ENCODE data around the gene TNFSF8. TPM values are rescaled to one million over a fixed set of nuclear protein-coding genes. Genes with fewer than 3 reads are reported as not detected.

Gene TNFSF8
- total and polyA plus RNA-seq, 9 of the 15 experiments (the other 6 are each of a cell fraction or from before 2014, with no cell fraction given): 0.09 TPM; not detected in 8

- TF ChIP-seq MNT (conservative IDR thresholded peaks at IDR 0.05): no peak
Observed at GRCh38 chr9:114965564-114965963, 35.2 kb upstream of the TNFSF8 start (continued).

- Histone ChIP-seq H3K9ac (ENCODE audit: insufficient read depth in 1 of 2, low read depth in 2 of 2, low read length in 2 of 2) (no peak overlapping the region), H3K27me3 (ENCODE audit: control insufficient read depth in 2 of 2, insufficient read depth in 2 of 2, low read length in 2 of 2) (no peaks in the 10 kb centered on the region), H3K4me2 (ENCODE audit: insufficient read depth, low read length) (no peak overlapping the region), H3K9me3 (replicated peaks; ENCODE audit: control insufficient read depth, insufficient read depth, low read depth, low read length) (no peaks in the 10 kb centered on the region), H3K27ac (ENCODE audit: extremely low read depth, low read depth, low read length) (no peak overlapping the region), H3K4me1 (replicated peaks in 1 of 2; ENCODE audit: control insufficient read depth in 2 of 2, insufficient read depth in 2 of 2, low read length in 2 of 2) (no peaks in the 10 kb centered on the region), H2AFZ (ENCODE audit: low read depth, low read length) (no peak overlapping the region), H3K36me3 (ENCODE audit: control insufficient read depth, insufficient read depth, low read length) (no peaks in the 10 kb centered on the region), H4K20me1 (replicated peaks; ENCODE audit: control insufficient read depth, insufficient read depth, low read length) (no peaks in the 10 kb centered on the region), H3K4me3 (no peak overlapping the region), H3K79me2 (ENCODE audit: control insufficient read depth, insufficient read depth, low read length) (no peaks in the 10 kb centered on the region), H3K9me1 (ENCODE audit: control insufficient read depth, insufficient read depth, low read length) (no peaks in the 10 kb centered on the region)
- in situ Hi-C loops (cut with MboI) (no loop called here), intact Hi-C loops (cut with micrococcal nuclease) (no loop called here)
- FAIRE-seq: no peak
- 2% methylated on average over 7 of the region's 7 CpGs for WGBS (ENCODE audit: insufficient coverage, low coverage, missing lambda C conversion rate)
- POLR2A ChIA-PET: no interaction called here
- ATAC-seq: no peak
- CTCF ChIA-PET (ENCODE audit: low intra/inter-chr PET ratio): no interaction called here
- TF ChIP-seq STAG1 (CRISPR knock-in tag; IDR thresholded peaks at IDR 0.05; ENCODE audit: borderline replicate concordance): no peak
- TF ChIP-seq ESRRB (CRISPR knock-in tag; IDR thresholded peaks at IDR 0.05; ENCODE audit: borderline replicate concordance): no peak
- TF ChIP-seq SP1 (CRISPR knock-in tag; IDR thresholded peaks at IDR 0.05): no peak
- TF ChIP-seq CREB3L1 (IDR thresholded peaks at IDR 0.05; ENCODE audit: borderline replicate concordance, low read depth): no peak
- TF ChIP-seq ASH1L (IDR thresholded peaks at IDR 0.05; ENCODE audit: borderline replicate concordance, low read depth, partially characterized antibody): no peak
- TF ChIP-seq ZC3H11A (IDR thresholded peaks at IDR 0.05; ENCODE audit: low read depth, low read length): no peak
- no peak for TF ChIP-seq KDM2B (CRISPR knock-in tag; IDR thresholded peaks at IDR 0.05)
- TF ChIP-seq RBM25 (IDR thresholded peaks at IDR 0.05; ENCODE audit: low read depth, low read length, severe bottlenecking): no peak
- TF ChIP-seq MEIS2 (IDR thresholded peaks at IDR 0.05; ENCODE audit: partially characterized antibody): no peak
- TF ChIP-seq ZNF280A (IDR thresholded peaks at IDR 0.05; ENCODE audit: low read depth, partially characterized antibody): no peak
- no peak for TF ChIP-seq MTA3 (IDR thresholded peaks at IDR 0.05; ENCODE audit: borderline replicate concordance)
- no peak for TF ChIP-seq ZNF79 (CRISPR knock-in tag; IDR thresholded peaks at IDR 0.05; ENCODE audit: low read depth)
- no peak for TF ChIP-seq BACH1 (tag; IDR thresholded peaks at IDR 0.05)
- no peak for TF ChIP-seq HMGXB4 (CRISPR knock-in tag; IDR thresholded peaks at IDR 0.05)
- no TSS peak for BruUV-seq (replicated peaks)
- DNase-seq (ENCODE audit: extremely low read depth in 1 of 4, low spot score in 3 of 4): no peak
Observed at GRCh38 chr9:114962809-114963208, 32.4 kb upstream of the TNFSF8 start.
